Choroid plexus epithelial cell (primary cell): ENCODE results near the gene LPCAT1.
"Not testable (repeated sequence)": the region's sequence is repeated elsewhere in the genome, so short reads cannot be mapped to it uniquely, and the experiment has no call there.

Experiments
- DNase-seq: peaks from one replicate; pipeline ENCODE4 v3.0.0-alpha.2; 2010; ENCODE audit warnings: low read depth
- H3K4me3 ChIP-seq: 2 replicates; pipeline ENCODE4 v1.5.1; 2011; ENCODE audit warnings: low read depth, mild to moderate bottlenecking, control low read depth, low read length, moderate library complexity
- TF ChIP-seq, protein P1 (sequence below): conservative IDR thresholded peaks from 2 replicates; pipeline ENCODE4 v1.5.1; 2011; ENCODE audit warnings: low read depth, mild to moderate bottlenecking, control low read depth, inconsistent platforms, low read length, moderate library complexity

LPCAT1 gene

DNA sequence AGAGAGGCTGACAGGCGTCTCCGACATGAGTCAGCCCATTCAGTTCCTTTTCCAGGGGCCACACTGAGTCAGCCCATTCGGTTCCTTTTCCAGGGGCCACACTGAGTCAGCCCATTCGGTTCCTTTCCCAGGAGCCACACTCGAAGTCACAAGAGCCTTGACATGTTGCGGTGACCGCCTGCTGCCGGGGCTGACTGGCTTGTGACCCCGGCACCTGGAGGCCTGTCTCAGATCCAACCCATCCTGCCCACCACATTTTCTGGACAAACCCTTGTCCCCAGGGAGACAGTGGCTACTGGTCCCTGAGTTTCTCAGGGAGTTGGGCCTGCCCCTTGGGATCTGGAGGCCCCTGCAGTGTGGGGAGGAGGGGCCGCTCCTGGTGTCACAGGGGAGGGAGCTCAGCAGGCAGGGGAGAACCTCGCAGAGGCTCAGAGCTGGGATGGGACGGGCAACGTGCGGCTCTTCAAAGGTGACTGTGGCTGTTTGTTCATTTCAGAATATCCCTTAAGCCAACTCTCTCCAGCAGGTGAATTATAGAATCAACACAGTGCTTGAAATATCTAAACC lies 40.5 kb upstream of the LPCAT1 start:
- H3K4me3 ChIP-seq: no peak overlapping the region
- peak; percentile 31 for DNase-seq
- TF ChIP-seq, protein P1, sequence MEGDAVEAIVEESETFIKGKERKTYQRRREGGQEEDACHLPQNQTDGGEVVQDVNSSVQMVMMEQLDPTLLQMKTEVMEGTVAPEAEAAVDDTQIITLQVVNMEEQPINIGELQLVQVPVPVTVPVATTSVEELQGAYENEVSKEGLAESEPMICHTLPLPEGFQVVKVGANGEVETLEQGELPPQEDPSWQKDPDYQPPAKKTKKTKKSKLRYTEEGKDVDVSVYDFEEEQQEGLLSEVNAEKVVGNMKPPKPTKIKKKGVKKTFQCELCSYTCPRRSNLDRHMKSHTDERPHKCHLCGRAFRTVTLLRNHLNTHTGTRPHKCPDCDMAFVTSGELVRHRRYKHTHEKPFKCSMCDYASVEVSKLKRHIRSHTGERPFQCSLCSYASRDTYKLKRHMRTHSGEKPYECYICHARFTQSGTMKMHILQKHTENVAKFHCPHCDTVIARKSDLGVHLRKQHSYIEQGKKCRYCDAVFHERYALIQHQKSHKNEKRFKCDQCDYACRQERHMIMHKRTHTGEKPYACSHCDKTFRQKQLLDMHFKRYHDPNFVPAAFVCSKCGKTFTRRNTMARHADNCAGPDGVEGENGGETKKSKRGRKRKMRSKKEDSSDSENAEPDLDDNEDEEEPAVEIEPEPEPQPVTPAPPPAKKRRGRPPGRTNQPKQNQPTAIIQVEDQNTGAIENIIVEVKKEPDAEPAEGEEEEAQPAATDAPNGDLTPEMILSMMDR: no peak

DNA sequence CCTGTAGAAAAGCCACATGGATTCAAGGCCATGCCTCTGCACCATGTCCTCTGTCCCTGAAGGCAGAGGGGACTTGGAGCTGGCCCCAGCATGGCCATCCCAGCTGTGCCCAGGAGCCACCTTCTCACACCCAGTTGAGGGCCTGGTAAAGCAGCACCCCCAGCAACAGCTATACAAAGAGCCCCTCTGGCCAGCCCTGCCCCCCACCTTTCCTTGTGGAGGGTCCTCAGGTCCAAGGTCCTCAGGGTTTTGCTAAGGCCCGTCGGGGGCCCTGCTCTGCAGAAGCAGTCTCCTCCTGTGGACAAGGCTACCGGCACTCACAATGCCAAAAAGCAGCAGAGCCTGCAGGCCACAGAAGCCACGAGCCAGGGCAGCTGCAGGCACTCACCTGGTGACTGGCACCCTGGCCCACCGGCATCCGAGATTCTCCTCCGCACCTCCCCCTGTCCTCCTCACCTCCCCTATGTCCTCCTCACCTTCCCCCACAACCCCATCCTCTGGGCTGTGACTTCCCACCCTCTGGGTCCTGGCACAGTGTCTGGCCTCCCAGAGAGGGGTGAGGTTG lies 39.9 kb upstream of the LPCAT1 start:
- H3K4me3 ChIP-seq: no peak overlapping the region
- TF ChIP-seq, protein P1: no peak
- DNase-seq: no peak

DNA sequence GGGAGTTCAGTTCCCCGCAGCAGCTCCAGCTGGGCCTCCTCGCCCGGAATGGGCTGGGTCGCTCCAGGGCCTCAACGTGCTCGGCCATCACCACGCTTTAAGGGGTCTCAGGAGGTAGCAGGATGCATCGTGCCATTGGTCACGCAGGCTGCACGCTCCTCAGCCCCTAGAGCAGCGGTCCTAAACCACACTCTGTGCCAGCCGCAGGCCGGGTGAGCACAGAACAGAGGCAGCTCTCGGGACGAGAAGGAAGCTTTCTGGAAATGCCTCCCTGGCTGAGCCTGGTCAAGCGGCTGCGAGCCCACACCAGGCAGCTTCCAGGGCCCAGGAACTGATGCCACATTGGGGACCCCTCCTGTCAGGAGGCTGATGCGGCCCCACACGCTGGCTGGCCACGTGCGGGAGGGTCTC lies 39.3 kb upstream of the LPCAT1 start:
- no peak for DNase-seq
- TF ChIP-seq, protein P1: no peak
- H3K4me3 ChIP-seq: no peak overlapping the region

DNA sequence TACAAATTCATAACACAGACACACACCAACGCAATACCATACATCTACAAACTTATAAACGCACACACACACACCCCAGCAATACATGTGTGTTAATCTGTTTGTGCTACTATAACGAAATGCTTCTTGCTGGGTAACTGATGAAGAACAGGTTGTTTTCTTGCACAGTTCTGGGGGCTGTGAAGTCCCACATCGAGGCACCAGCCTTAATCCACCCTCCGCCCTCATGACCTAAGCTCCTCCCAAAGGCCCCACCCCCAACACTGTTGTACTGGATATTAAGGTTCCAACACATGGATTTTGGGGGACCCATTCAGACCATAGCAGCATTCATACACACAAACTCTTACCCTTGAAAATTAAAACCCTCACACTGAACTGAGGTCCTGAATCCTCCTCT lies 38.8 kb upstream of the LPCAT1 start:
- TF ChIP-seq, protein P1: no peak
- DNase-seq: no peak
- H3K4me3 ChIP-seq: no peak overlapping the region

DNA sequence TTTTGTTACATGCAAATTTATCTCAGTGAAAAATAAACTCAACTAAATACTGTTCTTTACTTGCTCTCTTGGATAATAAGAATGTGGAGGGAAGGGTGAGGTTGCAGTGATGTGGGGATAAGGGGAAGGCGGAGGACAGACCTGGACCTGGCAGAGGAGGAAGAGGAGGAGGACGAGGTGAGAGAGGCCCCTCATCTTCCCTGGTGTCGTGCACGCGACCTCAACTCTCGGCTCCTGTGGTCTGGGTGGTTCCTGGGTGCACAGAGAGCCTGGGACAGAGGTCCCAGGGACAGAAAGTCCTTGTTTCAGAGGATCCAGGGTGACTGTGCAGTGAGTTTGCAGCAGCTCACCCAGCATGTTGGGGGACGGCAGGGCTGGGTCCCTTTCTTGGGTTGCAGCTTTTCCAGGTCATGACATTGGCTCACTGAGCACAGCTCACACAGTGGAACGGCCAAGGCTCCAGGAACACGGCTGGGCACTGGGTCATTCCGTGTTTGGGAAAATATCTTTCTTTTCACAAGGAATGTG lies 37.7 kb upstream of the LPCAT1 start:
- TF ChIP-seq, protein P1: no peak
- no peak for DNase-seq
- no peak overlapping the region for H3K4me3 ChIP-seq

DNA sequence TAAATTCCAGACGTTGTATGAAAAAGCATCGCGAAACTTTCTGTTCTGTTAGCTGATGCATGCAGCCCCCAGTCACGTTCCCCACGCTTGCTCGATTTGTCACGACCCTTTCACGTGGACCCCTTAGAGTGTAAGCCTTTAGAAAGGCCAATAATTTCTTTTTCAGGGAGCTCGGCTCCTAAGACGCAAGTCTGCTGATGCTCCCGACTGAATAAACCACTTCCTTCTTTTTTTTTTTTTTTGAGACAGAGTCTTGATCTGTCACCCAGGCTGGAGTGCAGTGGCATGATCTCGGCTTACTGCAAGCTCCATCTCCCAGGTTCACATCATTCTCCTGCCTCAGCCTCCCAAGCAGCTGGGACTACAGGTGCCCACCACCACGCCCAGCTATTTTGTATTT lies 36.7 kb upstream of the LPCAT1 start:
- not testable (repeated sequence) for H3K4me3 ChIP-seq, DNase-seq

DNA sequence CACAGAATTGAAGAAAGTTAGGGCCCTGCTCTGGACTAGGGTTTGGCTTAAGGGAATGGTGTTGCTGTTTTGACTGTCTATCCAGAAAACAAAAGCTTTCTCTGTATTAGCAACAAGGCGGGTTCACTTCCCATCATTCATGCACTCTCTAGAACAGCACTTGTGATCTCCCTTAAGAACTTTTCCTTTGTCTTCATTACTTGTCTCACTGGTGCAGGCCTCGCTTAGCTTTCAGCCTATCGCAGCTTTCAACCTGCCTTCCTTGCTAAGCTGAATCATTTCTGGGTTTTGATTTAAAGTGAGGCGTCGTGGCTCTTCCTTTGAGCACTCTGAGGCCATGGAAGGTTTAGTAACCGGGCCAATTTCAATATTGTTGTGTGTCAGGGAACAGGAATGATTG lies 35.2 kb upstream of the LPCAT1 start:
- no peak for DNase-seq

More for the DNA sequence above, 35.2 kb upstream of the LPCAT1 start:
- H3K4me3 ChIP-seq: no peak overlapping the region
- TF ChIP-seq, protein P1: no peak
